Endothelial cell of umbilical vein (primary cell): ENCODE measurements around the gene MACROD2.

ENCODE experiments used
- EZH2 ChIP-seq: IDR thresholded peaks from 2 replicates; pipeline ENCODE4 v1.6.1; 2012; ENCODE audit warnings: borderline replicate concordance, low read depth, mild to moderate bottlenecking, moderate library complexity, low read length, inconsistent platforms; ENCODE audit not compliant: severe bottlenecking
- JUN ChIP-seq: IDR thresholded peaks from 2 replicates; pipeline ENCODE4 v1.6.1; 2011; ENCODE audit warnings: borderline replicate concordance, low read depth; ENCODE audit not compliant: insufficient read length, insufficient read depth
- MYC ChIP-seq: IDR thresholded peaks from one replicate; pipeline ENCODE4 v1.6.1; 2011; ENCODE audit warnings: mild to moderate bottlenecking, low read depth, low read length
- POLR2A ChIP-seq: IDR thresholded peaks from 2 replicates; pipeline ENCODE4 v1.6.1; 2012; ENCODE audit warnings: low read depth, mild to moderate bottlenecking, control low read depth, low read length
- POLR2AphosphoS5 ChIP-seq: IDR thresholded peaks from 2 replicates; pipeline ENCODE4 v1.6.1; 2012; ENCODE audit warnings: low read depth, mild to moderate bottlenecking, control low read depth, low read length, moderate library complexity; ENCODE audit not compliant: insufficient read depth
- TF ChIP-seq, protein P1 (sequence below), 2 donors: IDR thresholded peaks; 1 replicate in 1 of 2; 2 replicates in 1 of 2; pipeline ENCODE4 v1.5.1; 2011; ENCODE audit warnings: low read length in 2 of 2, mild to moderate bottlenecking in 2 of 2, moderate library complexity in 2 of 2, control low read depth in 1 of 2, inconsistent platforms in 1 of 2, low read depth in 1 of 2; ENCODE audit not compliant: insufficient read depth in 1 of 2; ENCODE audit errors: extremely low read depth in 1 of 2

GRCh38 chr20:14336686-14337085, 341.4 kb downstream of the MACROD2 start:
- TF ChIP-seq, protein P1, sequence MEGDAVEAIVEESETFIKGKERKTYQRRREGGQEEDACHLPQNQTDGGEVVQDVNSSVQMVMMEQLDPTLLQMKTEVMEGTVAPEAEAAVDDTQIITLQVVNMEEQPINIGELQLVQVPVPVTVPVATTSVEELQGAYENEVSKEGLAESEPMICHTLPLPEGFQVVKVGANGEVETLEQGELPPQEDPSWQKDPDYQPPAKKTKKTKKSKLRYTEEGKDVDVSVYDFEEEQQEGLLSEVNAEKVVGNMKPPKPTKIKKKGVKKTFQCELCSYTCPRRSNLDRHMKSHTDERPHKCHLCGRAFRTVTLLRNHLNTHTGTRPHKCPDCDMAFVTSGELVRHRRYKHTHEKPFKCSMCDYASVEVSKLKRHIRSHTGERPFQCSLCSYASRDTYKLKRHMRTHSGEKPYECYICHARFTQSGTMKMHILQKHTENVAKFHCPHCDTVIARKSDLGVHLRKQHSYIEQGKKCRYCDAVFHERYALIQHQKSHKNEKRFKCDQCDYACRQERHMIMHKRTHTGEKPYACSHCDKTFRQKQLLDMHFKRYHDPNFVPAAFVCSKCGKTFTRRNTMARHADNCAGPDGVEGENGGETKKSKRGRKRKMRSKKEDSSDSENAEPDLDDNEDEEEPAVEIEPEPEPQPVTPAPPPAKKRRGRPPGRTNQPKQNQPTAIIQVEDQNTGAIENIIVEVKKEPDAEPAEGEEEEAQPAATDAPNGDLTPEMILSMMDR (IDR thresholded peaks at IDR 0.05; ENCODE audit: extremely low read depth in 1 of 2, insufficient read depth in 1 of 2, low read depth in 1 of 2, low read length in 2 of 2) = no peak
- TF ChIP-seq POLR2A = no peak
- no peak for TF ChIP-seq POLR2AphosphoS5
- no peak for TF ChIP-seq MYC
- no peak for TF ChIP-seq EZH2
- no peak for TF ChIP-seq JUN
